CD4-positive, alpha-beta T cell (primary cell): ENCODE data around the gene PPP1R13L. TPM values are rescaled to one million over a fixed set of nuclear protein-coding genes. Genes with fewer than 3 reads are reported as not detected.

ENCODE experiments used
- ATAC-seq: fragments of 200-7000 bp; cut with Tn5 transposase; one replicate; pipeline ENCODE4 v1.10.0; 2022; ENCODE audit warnings: mild to moderate bottlenecking; ENCODE audit not compliant: poor library complexity
- CTCF ChIA-PET: fragments of 350-600 bp; sonication (Branson Sonifier 250); formaldehyde crosslinking; loops from one replicate; lab custom pipeline; 2021; ENCODE audit warnings: antibody characterized with exemption, inconsistent platforms; lab: Charles Lee
- POLR2A ChIA-PET: fragments of 350-600 bp; sonication (Branson Sonifier 250); formaldehyde crosslinking; loops from one replicate; lab custom pipeline; 2021; ENCODE audit warnings: antibody characterized with exemption, inconsistent platforms; lab: Charles Lee
- DNase-seq, 14 experiments: peaks; one replicate each; pipeline ENCODE4 v3.0.0-alpha.2; 2013 to 2020; ENCODE audit warnings: mixed read lengths in 2 of 14
- H3K27ac ChIP-seq, 2 donors: one replicate each; pipeline versions ENCODE4 v1.5.1 to v1.7.0; 2013; ENCODE audit warnings: low read length in 2 of 2, low read depth in 1 of 2, mild to moderate bottlenecking in 1 of 2
- H3K27me3 ChIP-seq, 2 experiments: 1 replicate in 1 of 2; 2 replicates in 1 of 2; pipeline versions ENCODE4 v1.6.1 to v1.7.0; 2013; ENCODE audit warnings: low read length in 2 of 2, control low read depth in 1 of 2, mild to moderate bottlenecking in 1 of 2, moderate library complexity in 1 of 2; ENCODE audit not compliant: insufficient read depth in 2 of 2, control insufficient read depth in 1 of 2
- H3K36me3 ChIP-seq: one replicate; pipeline ENCODE4 v1.6.1; 2013; ENCODE audit warnings: low read length, control low read depth; ENCODE audit not compliant: insufficient read depth
- H3K4me1 ChIP-seq: one replicate; pipeline ENCODE4 v1.6.1; 2013; ENCODE audit warnings: low read length, control low read depth; ENCODE audit not compliant: insufficient read depth
- H3K4me3 ChIP-seq: one replicate; pipeline ENCODE4 v1.5.1; 2013; ENCODE audit warnings: mild to moderate bottlenecking, low read length, moderate library complexity
- H3K9me3 ChIP-seq, 2 experiments: 1 replicate in 1 of 2; 2 replicates in 1 of 2; pipeline versions ENCODE4 v1.6.1 to v1.7.0; 2013; ENCODE audit warnings: low read length in 2 of 2, mild to moderate bottlenecking in 2 of 2, control low read depth in 1 of 2, moderate library complexity in 1 of 2; ENCODE audit not compliant: control insufficient read depth in 1 of 2, insufficient read depth in 1 of 2
- H3K27ac Mint-ChIP-seq: one replicate; pipeline ENCODE4 v1.8.0; 2020; ENCODE audit warnings: mixed read lengths
- H3K27me3 Mint-ChIP-seq: one replicate; pipeline ENCODE4 v1.8.0; 2021; ENCODE audit warnings: mixed read lengths
- H3K36me3 Mint-ChIP-seq: one replicate; pipeline ENCODE4 v1.8.0; 2021; ENCODE audit warnings: low read depth, mixed read lengths
- H3K4me1 Mint-ChIP-seq: one replicate; pipeline ENCODE4 v1.8.0; 2021; ENCODE audit warnings: low read depth, mixed read lengths
- H3K4me3 Mint-ChIP-seq: one replicate; pipeline ENCODE4 v1.8.0; 2020; ENCODE audit warnings: mild to moderate bottlenecking, mixed read lengths
- H3K9me3 Mint-ChIP-seq: one replicate; pipeline ENCODE4 v1.8.0; 2020; ENCODE audit warnings: mixed read lengths
- intact Hi-C, 2 experiments: fragments of 100-400 bp; cut with DNase I in 1 of 2; cut with micrococcal nuclease in 1 of 2; formaldehyde crosslinking; loops; one replicate each; pipeline versions ENCODE4 v1.15.1 to v1.9.0; 2023 to 2025; cut with DNase I, micrococcal nuclease
- total RNA-seq, 174 experiments: library from RNA in 2 of 174; stranded (reverse) in 2 of 174; gene quantifications; one replicate each; pipeline ENCODE4 v1.2.3 and lab custom pipeline; 2021 to 2026
- TF ChIP-seq, protein P1 (sequence below): fragments of 200-600 bp; IDR thresholded peaks from one replicate; pipeline ENCODE4 v1.8.0; 2022; ENCODE audit warnings: antibody characterized with exemption, mild to moderate bottlenecking

The PPP1R13L gene
- total RNA-seq, 2 experiments from 2014 or later: 1.5 to 3.7 TPM

DNA sequence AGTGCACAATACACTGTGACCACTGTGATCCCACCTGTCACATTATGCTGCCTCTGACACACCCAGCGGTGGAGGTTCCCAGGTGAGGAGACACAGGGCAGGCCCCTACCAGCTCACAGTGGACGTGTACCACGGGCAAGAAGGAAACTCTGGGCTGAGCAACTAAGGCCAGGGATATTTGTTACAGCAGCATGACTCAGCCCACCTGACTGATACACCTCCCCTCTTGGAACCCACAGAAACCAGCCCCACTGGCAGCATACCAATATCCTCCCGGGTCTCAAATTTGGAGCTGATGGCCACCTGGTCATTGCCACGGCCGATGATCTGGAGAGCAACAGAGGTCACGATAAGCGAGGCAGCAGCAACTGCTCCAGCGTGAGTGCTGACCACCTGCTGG is 49.5 kb downstream of the PPP1R13L start:
- H3K27ac ChIP-seq: no peak overlapping the region
- H3K36me3 ChIP-seq: peaks cover 27% of the 10 kb centered on the region
- Mint-ChIP-seq H3K27me3 (no peaks in the 10 kb centered on the region), H3K9me3 (no peaks in the 10 kb centered on the region), H3K36me3 (peaks cover 39% of the 10 kb centered on the region), H3K4me3 (no peak overlapping the region), H3K4me1 (no peaks in the 10 kb centered on the region), H3K27ac (no peak overlapping the region)
- intact Hi-C loops: no loop called here
- ChIA-PET CTCF (interaction anchor here (0.8 kb wide), 1 partner anchor 84 kb away, joined by 3 read pairs; no protein-coding TSS in a partner anchor), POLR2A (no interaction called here)
- H3K4me3 ChIP-seq: no peak overlapping the region
- TF ChIP-seq, protein P1, sequence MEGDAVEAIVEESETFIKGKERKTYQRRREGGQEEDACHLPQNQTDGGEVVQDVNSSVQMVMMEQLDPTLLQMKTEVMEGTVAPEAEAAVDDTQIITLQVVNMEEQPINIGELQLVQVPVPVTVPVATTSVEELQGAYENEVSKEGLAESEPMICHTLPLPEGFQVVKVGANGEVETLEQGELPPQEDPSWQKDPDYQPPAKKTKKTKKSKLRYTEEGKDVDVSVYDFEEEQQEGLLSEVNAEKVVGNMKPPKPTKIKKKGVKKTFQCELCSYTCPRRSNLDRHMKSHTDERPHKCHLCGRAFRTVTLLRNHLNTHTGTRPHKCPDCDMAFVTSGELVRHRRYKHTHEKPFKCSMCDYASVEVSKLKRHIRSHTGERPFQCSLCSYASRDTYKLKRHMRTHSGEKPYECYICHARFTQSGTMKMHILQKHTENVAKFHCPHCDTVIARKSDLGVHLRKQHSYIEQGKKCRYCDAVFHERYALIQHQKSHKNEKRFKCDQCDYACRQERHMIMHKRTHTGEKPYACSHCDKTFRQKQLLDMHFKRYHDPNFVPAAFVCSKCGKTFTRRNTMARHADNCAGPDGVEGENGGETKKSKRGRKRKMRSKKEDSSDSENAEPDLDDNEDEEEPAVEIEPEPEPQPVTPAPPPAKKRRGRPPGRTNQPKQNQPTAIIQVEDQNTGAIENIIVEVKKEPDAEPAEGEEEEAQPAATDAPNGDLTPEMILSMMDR: no peak
- ATAC-seq: no peak
- H3K27me3 ChIP-seq: no peaks in the 10 kb centered on the region
- no peaks in the 10 kb centered on the region for H3K4me1 ChIP-seq
- no peak for DNase-seq
- peaks cover 0 to 6% of the 10 kb centered on the region in 2 experiments for H3K9me3 ChIP-seq

DNA sequence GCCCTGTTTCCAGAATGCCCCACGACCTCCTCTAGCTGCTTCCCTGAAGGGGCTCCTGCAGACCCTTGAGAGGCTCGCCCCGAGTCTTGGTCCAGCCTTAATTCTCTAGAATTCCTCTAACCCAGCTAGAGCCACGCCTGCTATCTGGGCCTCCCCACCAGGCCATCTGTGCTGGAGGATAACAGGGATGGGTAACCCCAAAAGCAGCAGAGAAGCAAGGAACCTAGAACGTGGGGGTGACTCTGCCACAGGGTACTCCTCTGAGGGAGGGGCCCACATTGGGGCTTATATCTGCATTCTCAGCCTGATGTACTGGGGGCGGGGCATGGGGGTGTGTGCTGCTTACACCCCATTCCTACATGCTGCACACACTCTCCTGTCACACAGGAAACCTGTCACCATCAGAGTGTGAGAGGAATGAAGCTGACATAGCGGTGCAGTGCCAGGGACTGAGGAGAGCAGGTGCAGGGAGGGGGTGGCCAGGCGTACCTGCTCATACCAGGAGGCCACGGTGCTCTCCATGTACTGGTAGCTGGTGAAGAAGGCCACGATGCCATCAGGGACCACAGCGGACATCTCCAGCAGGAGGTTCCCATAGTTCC is 50.5 kb downstream of the PPP1R13L start:
- TF ChIP-seq, protein P1: no peak
- Mint-ChIP-seq H3K4me3 (no peak overlapping the region), H3K27ac (no peak overlapping the region), H3K9me3 (no peaks in the 10 kb centered on the region), H3K36me3 (peaks cover 45% of the 10 kb centered on the region), H3K27me3 (no peaks in the 10 kb centered on the region), H3K4me1 (no peaks in the 10 kb centered on the region)
- no peak overlapping the region for H3K27ac ChIP-seq
- ChIA-PET CTCF (no interaction called here), POLR2A (no interaction called here)
- no peaks in the 10 kb centered on the region for H3K4me1 ChIP-seq
- peaks cover 27% of the 10 kb centered on the region for H3K36me3 ChIP-seq
- no peaks in the 10 kb centered on the region for H3K27me3 ChIP-seq
- intact Hi-C loops: no loop called here
- H3K9me3 ChIP-seq: peaks cover 0 to 6% of the 10 kb centered on the region in 2 experiments
- ATAC-seq (no peak), DNase-seq (no peak)
- no peak overlapping the region for H3K4me3 ChIP-seq

DNA sequence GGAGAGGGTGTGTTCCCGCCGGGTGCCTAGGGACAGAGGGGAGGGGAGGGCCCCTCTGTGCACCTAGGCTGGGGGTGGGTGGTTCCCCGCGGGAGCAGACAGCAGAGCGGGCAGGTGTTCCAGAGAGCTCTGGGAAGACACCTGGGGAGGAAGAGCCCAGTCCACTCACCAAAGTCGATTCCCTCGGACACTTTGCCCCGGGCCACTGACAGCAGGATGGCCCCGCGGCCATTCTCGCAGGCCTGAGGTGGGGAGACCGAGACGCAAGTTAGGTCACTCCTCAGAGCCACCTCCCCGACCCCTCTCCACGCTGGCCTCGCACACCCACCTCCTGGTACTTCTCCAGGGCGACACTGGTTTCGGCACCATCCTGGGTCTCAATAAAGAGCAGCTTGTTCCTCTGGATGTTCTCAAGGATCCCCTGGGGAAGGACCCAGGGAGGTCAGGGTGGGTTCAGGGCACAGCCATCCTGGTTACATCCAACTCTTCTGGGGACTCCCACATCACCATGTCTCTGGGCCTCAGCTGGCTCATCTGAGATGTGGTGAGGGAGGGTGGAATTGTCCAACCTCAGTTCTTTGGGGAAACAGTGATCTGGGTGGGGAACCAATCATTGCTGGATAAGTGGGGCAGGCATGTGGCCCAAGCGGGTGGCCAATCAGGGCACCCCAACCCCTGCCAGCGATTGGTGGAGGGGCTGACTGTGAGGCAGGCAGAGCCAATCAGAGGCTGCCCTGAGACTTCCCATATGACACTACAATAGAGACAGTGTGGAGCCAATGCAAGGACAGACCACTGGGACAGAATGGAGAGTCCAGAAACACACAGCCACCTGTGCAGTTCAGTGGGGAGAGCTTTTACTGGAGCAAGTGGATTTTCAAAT is 51.7 kb downstream of the PPP1R13L start:
- peaks cover 0 to 6% of the 10 kb centered on the region in 2 experiments for H3K9me3 ChIP-seq
- Mint-ChIP-seq H3K9me3 (no peaks in the 10 kb centered on the region), H3K27me3 (no peaks in the 10 kb centered on the region), H3K4me1 (no peaks in the 10 kb centered on the region), H3K4me3 (no peak overlapping the region), H3K36me3 (peaks cover 35% of the 10 kb centered on the region), H3K27ac (no peak overlapping the region)
- H3K36me3 ChIP-seq: peaks cover 22% of the 10 kb centered on the region
- TF ChIP-seq, protein P1: no peak
- H3K27ac ChIP-seq: no peak overlapping the region
- H3K4me1 ChIP-seq: no peaks in the 10 kb centered on the region
- H3K4me3 ChIP-seq: no peak overlapping the region
- CTCF ChIA-PET: no interaction called here
- no peaks in the 10 kb centered on the region for H3K27me3 ChIP-seq
- intact Hi-C loops: no loop called here
- POLR2A ChIA-PET: no interaction called here
- peak in 1 of 14 experiments; percentile 13 for DNase-seq
- ATAC-seq: no peak
